CD4-positive, alpha-beta T cell treated with Interleukin-4 for 4 hours (primary cell): Measurements from ENCODE around the gene PLEKHM3.

Experiments used
- DNase-seq: peaks from one replicate; pipeline ENCODE4 v3.0.0-alpha.2; 2020

Gene PLEKHM3

DNA sequence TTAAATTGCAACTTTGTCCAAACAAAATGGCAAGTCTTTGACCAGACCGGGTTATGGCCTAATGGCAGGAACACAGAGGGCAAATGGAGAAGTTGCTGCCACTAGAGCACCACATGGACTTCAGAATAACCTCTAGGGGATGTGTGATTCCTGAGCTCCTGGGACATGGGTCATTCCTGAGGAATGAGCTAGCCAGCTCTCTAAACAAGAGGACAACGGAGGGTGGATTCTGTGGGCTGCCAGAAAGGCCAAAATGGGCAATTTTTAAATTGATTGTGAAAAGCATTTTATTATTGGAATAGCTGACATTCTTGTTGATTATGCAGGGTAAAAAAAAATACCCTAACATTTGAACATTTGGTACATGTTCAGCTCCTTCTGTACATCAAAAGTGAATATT is 145.8 kb downstream of the PLEKHM3 start:
- no peak for DNase-seq

DNA sequence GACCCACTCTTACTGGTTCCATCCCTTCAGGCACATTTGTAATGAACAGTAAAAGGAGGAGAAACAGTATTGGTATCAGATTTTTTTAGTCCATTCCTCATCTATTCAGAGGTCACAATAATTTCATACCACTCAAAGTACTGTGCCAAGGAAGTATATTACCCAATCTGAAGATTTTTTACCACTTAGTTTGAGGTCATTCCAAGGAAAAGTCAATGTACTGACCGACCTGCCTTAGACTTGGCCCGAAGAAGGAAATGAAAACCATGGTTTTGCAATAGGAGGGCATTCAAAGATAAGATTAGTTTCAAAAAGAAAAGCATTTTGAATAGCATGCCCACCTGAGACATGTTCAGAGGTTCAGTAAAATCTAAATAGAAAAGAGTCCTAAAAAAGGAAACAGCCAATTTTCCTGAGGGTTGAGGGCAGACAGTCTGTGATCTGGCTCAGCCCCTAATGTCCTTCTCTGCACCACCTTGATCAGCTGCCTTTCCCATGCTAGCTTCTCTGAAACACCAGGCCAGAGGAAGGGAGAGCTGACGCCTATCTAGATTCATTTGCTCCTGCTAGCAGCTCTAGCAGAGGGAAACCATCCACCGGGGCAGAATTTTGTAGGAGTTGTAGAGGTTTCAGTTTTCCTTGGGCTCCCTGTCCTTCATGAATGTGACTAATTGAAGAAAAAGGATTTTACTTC is 148.3 kb downstream of the PLEKHM3 start:
- DNase-seq, result no peak

DNA sequence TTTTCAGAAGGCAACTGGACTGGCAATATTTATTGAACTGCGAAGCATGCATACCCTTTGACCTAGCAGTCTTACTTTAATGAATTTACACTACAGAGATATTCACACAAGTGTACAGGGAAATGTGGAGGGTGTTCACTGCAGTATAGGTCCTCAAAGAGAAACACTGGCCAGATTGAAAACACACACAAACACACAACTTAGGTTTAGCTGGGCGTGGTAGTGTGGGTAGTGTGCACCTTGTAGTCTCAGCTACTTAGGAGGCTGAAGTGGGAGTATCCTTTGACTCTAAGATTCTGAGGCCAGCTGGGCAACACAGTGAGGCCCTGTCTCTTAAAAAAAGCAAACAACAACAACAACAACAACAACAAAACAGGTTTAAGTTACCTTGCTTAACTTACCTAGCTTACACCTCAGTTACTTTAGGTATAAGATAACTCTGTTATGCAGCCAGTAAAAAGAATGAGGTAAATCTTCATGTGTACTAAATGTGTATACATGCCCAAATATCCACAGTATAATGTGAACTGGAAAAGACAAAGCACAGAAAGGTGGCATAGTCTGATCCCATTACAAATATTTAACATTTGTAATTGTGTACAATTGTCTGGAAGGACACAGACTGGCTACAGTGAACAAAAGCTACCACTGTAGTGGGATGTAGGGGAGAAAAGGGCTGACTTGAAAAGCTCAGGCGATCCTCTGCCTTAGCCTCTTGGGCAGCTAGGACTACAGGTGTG is 149.7 kb downstream of the PLEKHM3 start:
- DNase-seq, result no peak

DNA sequence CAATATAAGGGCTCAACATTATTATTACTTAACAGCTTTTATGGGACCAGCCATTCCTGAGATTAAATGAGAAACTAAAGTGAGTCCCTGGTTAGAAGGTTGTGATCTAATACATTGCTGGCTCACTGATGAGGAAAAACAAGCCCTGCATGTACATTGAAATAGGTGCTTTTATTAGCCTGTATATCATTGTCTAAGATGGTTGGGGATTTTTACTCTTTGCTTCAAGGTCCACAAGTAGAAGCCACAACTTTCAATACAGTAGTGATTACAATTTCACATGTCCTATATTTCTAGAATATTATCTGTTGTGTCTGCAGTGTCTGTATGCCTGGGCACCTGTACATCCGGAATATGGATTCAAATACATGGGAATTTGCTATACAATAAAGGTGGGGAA is 151.5 kb downstream of the PLEKHM3 start:
- DNase-seq, result no peak

DNA sequence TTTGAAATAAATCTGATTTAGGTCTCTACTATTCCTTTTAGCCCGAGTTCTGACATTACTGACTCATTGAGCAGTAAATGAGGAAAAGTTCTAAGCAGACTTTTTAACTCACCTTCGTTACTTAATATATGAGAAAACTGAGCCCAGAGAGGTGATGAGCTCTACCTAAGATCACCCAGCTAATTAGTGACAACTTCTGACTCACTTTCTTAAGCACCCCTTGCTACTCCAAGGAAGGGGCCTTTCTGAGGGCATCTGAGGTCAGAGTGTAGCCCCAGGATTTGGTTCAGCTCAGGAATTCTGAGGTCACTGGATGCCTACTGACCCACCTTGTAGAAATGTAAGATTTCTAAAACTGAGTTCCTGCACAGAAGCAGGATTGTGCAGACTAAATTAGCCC is 153.4 kb downstream of the PLEKHM3 start:
- DNase-seq, result no peak

DNA sequence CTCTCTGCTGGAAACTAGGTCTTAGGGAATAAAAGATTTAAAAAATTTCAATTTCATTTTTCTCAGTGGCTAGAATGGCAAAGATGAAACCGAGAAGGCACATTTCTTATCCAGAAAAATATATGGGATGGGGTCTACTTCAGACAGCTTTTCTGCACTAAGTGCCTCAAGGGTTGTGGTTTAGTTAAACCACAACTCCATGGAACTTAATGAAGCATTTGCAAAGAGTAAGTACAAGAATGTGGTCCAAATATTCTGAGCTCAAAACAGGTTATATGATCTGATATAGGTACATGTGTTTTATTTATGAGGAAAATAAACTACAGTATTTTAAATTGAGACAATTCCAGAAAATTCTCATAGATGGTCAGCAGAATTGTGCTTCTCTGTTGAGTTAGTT is 153.8 kb downstream of the PLEKHM3 start:
- DNase-seq, result no peak

DNA sequence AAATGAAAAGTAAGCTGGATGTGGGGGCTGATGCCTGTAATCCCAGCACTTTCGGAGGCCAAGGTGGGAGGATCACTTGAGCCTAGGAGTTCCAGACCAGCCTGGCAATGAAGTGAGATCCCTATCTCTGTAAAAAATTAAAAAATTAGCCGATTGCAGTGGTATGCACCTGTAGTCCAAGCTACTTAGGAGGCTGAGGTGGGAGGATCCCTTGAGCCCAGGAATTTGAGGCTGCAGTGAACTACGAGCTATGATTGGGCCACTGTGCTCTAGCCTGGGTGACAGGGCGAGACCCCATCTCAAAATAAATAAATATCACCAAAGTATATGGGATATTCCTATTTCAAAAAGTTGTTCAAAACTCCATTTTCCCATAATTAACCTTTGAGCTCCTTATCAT is 154.5 kb downstream of the PLEKHM3 start:
- no peak for DNase-seq

DNA sequence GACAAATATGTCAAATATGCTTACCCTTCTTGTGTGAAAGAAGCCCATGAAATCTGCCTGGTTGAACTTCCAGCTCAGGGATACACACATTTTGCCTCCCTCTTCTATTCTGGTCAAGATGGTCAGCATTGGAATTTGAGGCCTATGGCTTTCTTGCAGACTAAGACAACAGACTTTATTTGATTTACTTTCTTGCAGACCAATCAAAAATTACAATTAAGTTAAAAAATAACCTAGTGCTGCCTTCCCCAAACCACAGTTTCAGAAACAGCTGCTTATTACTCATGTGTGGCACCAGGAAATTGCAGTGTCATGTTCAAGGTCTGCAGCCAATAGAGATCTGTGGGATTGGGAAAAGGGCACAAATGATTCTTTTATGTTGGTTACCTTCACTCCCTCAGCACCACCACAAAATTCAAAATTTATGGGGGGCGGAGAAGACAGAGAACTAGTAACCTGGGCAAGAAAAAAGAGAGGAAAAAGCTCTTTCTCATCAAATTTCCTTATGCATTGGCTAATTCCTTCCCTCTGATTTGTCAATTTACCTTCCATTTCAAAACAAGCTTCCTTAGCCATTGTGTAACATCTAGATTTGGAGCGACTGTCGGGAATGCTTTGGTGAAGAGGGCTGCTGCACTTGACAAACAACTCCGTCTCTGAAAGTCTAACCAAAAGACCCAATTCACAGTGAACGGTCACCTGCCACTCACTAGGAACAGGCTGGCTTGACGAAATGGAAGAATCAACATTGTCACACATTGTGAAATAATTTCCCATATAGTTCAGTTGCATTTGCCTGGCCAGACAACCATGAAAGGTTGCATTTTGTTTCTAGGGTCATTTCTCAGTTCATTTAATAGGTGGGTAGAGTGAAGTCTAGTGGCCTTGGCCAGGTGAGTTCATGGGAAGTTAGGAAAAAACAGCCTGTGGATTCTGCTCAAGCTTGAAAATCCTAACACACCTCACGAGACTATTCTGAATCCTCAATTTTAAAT is 155.2 kb downstream of the PLEKHM3 start:
- no peak for DNase-seq

DNA sequence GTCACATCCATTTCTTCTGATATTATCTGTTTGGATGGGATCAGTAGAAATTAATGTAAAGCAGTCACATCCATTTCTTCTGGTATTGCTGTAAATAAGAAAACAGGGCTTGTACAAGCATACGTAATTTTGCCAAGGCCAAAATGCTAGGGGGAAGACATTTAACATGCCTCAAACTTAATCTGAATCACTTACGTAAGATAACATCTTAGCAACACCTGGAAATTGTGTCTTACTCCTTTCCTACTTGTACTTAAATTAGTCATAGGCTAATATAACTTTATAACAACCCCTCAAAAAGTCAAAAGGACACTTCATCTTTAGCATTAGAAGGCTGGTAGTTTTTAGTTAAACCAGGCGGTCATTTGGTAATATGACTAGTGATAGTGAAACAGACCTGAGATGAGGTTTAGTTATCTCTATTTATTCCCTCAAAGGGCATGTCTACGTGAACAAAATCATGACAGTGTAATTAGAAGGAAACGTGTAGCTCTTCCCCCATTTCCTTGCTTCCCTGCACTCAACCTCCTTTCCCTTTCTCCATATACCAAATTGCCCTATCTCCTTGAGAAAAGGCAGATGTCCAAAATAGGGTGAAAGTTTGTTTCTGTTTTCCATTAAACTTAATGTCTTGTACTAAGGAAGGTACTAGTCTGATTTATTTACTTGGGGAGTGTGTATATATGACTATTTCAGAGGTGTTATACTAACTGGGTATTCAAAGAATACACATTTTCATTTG is 156.3 kb downstream of the PLEKHM3 start:
- DNase-seq, result no peak

DNA sequence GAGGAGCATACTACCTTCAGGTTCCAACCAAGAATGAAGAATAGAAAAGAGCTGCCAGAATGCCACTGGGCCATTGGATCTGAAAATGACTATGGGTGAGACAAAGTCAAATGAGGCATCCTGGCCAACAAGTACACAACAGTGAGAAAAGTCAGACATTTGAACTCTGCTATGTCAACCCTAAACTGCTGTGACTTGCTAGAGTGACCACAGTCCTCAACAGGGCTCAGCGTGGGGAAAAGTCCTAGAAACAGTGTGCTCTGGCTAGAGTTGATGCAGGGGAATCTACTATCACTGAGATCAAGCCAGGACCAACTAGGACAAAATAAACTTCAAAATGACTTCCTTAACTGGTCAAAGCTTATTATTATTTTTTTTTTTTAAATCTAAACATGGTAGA is 157.4 kb downstream of the PLEKHM3 start:
- no peak for DNase-seq

DNA sequence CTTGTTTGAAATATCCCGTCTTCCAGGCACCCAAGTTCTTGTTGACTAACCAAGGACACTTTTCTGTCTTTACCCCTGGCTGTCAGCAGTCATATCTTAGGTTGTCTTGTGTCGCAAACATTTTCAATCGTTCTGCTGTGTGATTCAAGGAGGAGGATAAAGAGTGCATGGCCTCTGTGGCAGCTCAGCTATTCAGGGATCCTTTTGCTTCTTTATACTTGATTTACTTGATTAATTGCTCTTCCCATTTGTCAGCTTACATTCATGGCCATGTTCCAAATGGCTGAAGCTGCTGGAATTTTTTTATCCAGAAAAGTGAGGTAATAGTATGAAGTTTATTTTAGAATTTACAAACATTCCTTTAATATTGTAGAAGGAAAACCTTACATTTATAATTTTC is 158.3 kb downstream of the PLEKHM3 start:
- DNase-seq, result no peak

DNA sequence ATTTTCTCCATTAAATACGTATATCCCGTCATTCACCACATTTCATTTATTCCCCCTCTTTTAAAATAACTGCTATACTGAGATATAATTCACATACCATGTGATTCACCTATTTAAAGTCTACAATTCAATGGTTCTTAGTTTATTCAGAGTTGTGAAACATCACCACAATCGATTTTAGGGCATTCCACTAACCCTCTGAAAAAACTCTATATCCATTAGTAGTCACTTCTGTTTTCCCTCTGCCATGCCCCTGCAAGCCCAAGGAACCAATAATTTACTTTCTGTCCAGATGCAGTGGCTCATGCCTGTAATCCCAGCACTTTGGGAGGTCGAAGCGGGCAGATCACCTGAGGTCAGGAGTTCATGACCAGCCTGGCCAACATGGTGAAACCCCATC is 160.1 kb downstream of the PLEKHM3 start:
- no peak for DNase-seq

DNA sequence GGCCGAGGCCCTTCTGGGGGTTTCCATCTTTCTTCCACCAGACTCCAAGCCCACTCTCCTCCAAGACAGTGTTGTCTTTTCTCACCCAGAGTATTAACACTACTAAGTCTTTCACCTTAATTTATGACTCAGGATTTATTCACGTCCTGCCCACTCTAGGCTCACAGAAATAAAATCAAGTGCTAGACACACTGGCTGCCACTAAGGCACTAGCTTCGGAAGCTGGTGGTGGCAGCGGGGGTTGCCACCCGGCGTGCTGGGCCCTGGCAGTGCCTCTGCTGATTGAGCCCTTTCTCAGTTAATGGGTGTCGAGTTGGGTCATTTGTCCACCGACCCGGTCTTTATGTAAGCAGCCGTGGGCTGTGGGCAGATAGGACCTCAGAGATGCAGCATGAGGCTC is 162.0 kb downstream of the PLEKHM3 start:
- no peak for DNase-seq

DNA sequence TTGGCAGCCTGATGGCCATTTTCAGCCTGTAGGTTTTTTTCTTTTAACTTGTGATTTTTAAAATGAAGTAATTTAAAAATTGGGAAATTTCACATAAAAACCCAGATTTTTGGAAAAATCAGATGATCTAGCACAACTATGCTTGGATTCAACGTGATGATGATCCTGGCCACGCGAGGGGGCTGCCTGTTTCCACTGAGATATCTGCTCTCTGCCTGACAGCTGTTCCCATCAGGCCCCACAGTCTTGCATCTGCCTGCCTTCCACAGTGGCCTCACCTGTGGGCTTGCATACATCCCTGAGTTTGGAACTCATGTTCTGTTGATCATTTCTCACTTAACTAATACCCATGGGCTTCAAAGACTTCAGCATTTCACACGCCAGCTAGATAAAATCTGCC is 163.5 kb downstream of the PLEKHM3 start:
- no peak for DNase-seq

DNA sequence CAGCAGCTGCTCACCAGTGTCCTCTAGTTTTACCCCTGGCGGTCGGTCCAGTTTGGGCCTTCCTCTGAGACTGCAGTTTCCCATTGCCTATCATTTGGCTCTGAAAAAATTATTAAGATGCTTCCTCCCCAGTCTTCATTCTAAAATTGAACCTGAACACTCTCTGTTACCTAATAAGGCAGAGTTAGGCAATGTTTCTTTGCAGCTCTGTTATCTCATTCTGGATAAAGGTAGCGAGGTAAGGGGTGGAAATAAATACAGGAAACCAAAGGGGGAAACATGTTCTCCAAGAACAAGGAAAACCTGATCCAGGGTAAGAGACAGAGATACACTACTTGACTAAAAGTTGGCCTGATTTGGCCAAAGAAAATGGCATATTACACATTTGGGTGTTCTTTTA is 164.6 kb downstream of the PLEKHM3 start:
- no peak for DNase-seq

DNA sequence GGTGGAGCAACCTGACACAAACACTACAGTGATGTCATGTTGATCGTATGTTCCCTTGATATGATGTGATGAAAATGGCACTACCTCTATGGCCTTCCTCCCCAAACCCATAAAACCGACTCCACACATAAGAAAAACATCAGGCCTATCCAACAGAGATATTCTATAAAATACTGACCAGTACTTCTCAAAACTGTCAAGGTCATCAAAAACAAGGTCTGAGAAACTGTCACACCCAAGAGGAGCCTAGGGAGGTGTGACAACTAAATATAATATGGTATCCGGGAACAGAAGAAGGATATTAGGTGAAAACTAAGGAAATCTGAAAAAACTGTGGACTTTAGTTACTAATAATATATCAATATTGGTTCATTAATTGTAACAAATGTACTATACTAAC is 169.7 kb downstream of the PLEKHM3 start:
- no peak for DNase-seq

DNA sequence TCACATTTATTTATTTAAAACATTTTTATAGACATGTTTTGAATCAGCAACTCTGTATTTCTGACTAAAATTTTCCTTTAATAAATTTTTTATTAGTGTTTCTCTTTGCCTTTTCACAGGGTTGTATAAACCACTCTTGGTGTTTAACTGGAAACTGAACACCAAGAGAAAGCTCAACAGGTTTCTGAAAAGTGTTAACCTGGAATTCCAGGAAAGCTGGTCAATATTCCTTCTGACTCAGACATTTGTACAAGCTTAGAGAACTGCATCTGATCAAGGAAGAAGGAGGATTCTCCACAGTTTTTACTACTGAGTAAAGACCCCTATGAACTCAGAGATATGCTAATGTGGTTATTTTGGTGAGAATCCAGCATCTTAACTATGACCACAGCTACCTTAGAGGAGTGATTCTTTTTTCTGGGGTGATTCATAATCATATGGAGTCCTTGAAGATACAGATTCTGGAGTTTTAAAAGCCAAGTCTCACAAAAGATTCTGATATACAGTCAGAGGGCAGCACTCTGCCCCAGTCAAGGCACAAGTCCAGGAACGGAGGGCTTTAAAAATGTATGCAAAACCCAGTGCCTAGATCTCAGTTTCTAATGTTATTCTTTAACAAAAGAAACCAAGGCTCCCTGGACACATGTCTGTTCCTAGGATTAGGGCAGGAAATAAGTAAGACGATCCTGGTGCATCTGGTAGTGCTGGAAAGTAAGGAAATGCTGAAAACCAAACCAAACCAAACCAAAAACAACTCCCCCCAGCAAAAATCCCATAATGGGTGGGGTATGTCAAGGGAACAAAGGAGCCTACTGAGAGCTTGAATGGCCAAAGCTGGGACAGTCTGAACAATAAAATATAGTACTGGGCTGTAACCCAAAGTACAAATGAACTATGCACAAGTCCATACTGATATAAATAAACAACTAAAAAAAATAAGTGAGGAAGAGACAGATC is 170.6 kb downstream of the PLEKHM3 start:
- DNase-seq, result no peak

DNA sequence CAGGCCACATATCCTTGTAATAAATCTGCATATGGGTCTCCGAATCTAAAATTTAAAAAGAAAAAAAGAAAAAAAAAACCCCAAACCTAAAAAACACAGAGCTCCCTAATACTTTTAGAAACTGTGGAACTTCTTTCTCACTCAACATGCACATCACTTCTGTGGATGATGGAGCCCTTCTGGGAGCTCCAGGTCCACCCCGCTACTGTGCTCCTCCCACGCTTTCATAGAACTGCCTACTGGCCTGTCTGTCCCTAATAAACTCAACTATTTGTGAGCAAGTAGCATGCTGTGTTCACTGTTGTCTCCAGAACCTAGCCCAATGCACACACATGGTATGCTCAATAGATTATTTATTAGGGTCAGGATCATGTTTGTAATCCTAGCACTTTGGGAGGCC is 172.5 kb downstream of the PLEKHM3 start:
- no peak for DNase-seq

DNA sequence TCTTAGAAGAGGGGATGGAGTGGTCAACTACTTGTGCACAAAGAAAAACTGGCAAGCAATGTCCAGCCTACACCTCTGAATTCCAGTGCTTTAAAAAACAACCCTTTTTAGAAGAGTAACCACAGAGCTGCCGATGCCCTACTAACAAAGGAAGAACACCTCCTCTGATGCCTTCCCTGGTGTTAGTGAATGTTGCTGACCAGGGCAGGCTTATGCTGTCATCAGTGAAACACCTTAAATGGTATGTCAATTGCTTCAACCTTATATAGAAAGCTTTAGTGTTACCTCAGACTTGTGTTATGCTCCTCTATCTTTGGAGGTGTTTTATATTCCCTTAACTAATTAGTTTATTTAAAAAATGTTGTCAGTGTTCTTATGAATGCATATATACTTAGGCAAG is 175.9 kb downstream of the PLEKHM3 start:
- DNase-seq, result no peak

DNA sequence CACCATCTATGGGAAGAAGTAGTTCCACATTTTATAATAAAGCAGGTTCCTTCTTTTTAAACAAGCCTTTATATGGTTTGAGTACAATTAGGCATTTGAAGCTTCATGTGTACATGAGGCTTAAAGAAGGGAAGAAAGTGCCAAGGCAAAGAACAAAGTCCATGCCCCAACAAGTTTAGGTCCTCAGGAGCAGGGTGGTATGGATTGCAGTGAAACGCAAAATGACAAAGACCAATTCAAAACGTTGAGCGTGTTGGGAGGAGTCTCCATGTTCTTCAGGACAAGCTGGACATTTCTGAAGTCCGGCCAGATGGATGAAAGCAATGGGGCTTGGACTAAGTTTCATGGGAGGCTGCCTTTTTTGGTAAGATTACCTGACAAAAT is 176.8 kb downstream of the PLEKHM3 start:
- no peak for DNase-seq

DNA sequence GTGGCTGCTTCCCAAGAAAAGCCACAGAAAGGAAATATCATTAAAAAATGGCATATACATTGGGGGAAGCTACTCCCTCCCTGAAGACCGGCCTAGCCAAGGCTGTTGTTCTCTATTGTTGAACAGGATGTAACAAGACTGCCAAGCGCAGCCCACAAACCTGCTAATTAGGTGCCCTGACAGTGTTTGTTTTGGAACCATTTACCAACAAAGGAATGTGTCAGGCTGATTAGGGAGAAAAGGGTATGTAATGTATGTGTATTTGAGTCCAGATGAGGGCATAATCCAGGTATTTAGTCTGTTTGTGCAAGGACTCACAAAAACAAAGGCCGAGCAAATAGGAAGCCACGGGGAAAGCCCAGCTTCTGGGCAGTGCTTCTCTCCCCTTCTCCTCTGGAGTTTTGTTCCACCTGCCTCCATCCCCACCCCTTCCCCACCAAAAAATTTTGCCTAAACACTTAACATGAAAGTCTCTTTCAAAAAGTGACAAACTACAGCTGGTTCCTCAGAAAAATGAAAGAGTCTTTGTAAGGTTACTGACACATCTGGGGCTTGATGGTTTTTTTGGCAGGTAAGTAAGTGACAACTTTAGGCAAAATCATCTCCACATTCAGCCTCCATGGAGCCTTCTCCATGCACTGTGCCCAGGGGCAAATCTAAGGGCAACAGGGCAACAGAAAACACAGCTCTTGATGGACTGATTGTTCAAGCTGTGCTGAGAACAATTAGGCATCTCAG is 177.4 kb downstream of the PLEKHM3 start:
- no peak for DNase-seq
